HG03457 (cell line): ENCODE data around the gene ZNG1B.
"Not testable (repeated sequence)": the region's sequence is repeated elsewhere in the genome, so short reads cannot be mapped to it uniquely, and the experiment has no call there.

Experiments
- ATAC-seq: cut with Tn5 transposase; IDR thresholded peaks from one replicate; pipeline ENCODE4 v1.9.1; 2021; ENCODE audit warnings: moderate number of reproducible peaks; ENCODE audit not compliant: unreplicated experiment

Gene ZNG1B

DNA sequence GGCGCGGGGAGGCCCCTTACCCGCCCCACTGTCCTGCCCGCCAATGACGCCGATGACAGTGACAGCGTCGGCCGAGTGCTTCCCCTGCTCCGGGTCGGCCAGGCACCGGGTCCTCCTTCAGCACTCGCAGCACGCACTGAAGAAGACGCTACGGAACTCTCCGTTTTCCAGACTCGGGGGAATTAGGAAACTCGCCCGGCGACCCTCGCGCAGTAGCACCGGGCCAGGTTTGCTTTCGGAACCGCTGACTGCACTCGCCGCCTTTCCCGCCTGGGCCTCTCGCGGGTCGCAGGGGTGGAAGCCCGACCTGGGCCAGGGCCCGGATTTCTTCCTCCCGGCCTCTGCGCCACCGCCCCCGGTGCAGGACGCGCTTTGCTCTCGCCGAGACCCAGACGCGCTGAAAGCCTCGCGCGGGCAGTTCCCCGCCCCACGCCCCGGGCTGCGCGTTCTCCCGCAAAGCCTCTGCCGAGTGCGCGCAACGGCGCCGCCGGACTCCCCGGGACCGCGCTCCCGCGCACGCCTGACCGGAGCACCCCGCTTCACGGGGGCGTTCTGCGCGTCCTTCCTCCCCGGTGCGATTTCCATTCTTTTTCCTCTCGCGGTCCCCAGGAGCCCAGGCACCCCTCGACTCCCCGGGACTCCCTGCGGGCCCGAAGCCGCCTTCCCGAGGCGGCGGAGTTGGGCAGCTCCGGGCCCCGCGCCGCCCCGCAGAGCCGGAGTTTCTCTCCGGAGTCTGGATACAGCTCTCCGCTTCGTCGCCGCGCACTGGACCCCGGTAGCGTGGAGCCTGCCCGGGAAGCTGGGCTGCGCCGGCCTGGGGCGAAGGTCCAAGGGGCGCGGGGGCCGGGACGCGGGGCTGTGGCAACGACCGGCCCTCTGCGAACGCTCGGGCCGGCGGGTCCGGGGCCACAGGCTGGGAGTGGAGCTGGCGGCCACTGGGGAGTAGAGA, 65.9 kb downstream of the ZNG1B start:
- not testable (repeated sequence) for ATAC-seq

- not testable (repeated sequence) for ATAC-seq
Observed at GRCh38 chr2:113504081-113504480, 66.6 kb downstream of the ZNG1B start.

DNA sequence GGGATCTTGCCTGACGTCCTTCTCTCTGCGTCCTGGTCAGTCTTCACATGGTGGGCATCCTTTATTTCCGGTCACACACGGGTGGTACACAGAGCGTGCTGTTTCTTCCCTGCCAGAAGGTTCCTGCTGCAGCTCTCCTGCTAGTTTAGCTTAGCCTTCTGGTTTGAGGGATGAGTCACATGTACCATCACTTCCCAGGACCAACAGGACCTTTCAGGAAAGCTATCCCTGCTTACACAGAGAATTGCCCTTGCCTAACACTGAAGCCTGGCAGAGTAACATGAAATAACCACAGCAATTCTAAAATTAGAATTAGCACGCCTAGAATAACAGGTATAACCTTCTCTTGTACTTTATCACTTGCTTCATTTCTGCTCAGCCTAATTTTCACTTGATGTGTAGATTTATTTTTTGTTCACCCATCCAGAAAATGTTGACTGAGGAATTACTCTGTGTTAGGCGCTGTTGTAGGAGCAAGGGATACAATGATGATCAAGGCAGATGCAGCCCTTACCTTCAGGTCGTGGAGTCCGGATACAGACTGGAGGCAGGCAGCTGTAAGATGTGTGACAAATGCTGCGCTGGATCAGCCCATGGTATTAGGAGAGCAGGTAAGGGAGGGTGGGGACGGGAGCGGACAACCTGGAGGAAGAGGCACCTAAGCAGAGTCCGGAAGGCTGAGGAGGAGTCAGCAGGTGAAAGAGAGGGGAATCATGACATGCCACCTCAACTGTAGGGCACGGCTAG, 70.1 kb downstream of the ZNG1B start:
- not testable (repeated sequence) for ATAC-seq

DNA sequence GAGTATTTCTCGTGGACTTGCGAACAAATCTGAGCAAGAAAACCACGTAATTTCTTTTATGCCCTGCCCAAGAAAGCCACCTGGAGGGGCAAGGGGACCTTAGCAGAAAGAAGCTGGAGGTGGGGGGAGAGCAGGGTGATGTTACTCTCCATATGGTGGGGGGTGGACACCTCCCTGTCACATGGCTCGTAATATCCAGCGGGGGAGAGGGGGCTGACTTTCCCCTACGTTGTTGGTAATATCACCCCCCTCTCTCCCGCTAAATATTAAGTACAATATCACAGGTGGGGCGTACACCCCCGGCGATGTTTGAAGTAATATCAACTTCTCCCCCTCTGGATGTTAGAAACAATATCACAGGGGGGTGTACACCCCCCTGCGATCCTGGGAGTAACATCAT, 70.7 kb downstream of the ZNG1B start:
- ATAC-seq = not testable (repeated sequence)

- ATAC-seq = not testable (repeated sequence)
Observed at GRCh38 chr2:113510913-113511312, 73.4 kb downstream of the ZNG1B start.

- ATAC-seq = not testable (repeated sequence)
Observed at GRCh38 chr2:113511859-113512258, 74.4 kb downstream of the ZNG1B start.

GRCh38 chr2:113515457-113515856, 78.0 kb downstream of the ZNG1B start:
- ATAC-seq = not testable (repeated sequence)

DNA sequence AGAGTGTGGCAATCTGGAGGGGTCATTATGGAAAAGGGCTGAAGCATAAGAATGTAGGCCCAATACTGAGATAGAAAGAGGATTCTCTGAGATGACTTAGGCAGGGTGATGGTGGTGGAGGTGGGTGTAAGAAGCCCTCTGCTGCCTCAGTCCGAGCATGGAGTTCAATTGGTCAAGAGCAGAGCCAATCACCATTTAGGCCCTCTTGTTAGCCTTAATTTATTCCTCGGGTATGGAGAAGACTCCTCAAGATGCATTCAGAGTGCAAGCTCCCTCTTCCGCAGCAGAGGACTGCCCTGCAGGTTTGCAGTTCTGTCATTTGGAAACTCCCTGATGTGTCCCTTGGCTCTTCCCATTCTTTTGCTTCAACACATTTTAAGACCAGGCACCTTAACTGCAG, 78.5 kb downstream of the ZNG1B start:
- ATAC-seq = not testable (repeated sequence)

- ATAC-seq = not testable (repeated sequence)
Observed at GRCh38 chr2:113517025-113517424, 79.5 kb downstream of the ZNG1B start.

- not testable (repeated sequence) for ATAC-seq
Observed at GRCh38 chr2:113520837-113521236, 83.3 kb downstream of the ZNG1B start.

DNA sequence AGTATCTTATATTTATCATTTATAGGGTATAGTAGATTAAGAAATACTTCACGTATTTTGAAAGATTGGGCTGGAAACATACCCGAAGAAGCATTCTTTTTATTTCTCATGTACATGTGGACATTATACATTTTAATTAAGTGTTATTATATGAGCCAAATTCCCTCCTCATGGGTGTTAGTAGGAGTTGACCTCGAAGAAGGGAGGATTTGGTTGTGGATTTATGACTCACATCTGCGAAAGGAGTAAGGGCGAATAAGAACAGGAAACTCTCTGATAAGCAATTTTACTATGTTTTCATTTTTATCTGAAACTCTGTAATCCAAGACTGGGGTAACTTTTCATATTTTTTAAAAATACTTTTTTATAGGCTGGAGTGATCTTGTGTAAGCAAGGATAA, 84.0 kb downstream of the ZNG1B start:
- ATAC-seq = not testable (repeated sequence)

GRCh38 chr2:113524986-113525385, 87.5 kb downstream of the ZNG1B start:
- not testable (repeated sequence) for ATAC-seq

- ATAC-seq = not testable (repeated sequence)
Observed at GRCh38 chr2:113527350-113528045, 90.0 kb downstream of the ZNG1B start.

DNA sequence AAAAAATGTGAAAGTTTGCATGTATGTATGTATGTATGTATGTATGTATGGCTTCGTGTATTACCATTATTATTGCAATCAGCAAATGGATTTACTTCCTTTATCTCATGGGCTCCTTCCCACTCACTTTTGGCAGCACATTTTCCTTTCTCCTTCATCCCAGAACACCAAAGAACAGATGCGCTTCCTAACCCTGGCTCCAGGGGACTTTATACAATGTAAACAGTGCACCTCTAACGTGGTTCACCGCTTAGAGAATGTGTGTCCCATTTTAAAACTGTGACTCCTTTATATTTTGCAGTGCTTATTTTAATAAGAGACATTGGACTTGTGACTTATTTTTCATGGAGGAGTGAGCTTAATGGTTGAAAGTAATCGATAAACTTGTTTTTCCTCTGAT, 90.6 kb downstream of the ZNG1B start:
- ATAC-seq = not testable (repeated sequence)

DNA sequence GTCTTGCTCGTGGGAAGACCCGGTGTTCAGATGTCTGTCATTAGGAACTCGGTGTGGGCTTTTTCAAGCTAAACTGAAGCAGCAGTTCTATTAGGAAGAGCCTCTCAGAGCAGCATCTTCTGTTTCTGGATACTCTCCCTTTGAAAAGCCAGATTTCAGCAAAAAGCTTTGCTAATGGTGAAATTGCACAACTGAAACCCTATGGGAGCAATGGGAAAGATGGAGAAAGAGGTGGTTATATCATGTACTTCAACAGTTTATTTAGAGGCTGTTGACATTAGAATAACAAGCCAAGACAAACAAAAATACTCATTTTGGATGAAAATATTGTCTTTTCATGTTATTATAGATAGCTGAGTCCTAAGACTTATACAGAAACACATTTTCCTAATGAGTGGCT, 91.4 kb downstream of the ZNG1B start:
- ATAC-seq = not testable (repeated sequence)

- ATAC-seq = not testable (repeated sequence)
Observed at GRCh38 chr2:113532991-113533390, 95.5 kb downstream of the ZNG1B start.

- ATAC-seq = not testable (repeated sequence)
Observed at GRCh38 chr2:113536573-113536972, 99.1 kb downstream of the ZNG1B start.

DNA sequence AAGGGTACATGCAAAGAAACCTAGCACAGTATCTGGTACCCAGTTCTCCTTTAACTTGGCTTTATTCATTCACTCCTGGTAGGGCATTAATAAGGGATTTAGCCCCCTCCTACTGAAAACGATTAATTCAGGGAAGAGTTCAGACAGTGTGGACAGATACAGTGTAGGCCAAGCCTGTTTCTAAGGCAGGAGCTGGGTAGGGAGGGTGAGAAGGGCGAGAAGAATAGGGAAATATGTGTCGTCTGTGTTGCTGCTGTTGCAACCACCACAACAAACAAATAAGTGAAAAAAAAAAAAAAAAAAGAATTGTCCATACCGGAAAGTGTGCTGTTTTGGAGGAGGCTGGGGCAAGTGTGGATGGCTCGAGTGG, 103.3 kb downstream of the ZNG1B start:
- not testable (repeated sequence) for ATAC-seq

DNA sequence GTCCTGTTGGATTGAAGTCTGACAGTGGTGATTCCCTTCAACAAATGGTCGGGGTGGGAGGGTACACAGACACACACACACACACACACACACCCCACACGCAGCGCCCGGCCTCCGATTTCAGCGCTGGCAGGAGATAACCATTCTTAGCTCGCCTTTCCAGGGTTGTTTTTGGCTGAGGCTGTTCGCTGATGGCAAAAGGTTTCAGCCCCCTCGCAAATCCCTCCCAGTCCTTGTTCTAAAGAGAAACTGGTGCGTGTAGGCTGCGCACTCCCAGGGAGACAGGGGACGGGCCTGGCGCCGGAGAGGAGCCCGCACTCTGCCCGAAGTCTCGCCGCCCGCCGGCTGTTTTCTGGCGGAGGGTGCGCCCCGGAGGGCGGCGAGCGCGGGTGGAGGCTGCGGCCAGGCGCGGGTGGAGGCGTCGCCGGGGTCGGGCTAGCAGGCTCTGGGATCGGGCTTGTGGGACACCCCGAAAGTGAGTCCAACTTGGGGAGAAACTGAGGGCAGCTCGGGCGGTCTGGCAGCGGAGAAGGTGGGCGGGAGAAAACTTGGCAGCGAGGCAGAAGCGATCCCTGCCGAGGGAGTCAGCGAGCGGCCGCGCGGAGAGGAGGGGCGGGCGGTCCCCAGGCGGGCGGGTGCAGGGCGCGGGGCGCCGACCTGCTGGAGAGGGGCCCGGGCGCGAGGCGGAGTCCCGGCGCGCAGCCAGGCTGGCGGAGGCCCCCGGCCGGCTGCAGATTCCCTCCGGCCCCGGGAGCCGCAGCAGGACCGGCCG, 103.9 kb downstream of the ZNG1B start:
- ATAC-seq = not testable (repeated sequence)

DNA sequence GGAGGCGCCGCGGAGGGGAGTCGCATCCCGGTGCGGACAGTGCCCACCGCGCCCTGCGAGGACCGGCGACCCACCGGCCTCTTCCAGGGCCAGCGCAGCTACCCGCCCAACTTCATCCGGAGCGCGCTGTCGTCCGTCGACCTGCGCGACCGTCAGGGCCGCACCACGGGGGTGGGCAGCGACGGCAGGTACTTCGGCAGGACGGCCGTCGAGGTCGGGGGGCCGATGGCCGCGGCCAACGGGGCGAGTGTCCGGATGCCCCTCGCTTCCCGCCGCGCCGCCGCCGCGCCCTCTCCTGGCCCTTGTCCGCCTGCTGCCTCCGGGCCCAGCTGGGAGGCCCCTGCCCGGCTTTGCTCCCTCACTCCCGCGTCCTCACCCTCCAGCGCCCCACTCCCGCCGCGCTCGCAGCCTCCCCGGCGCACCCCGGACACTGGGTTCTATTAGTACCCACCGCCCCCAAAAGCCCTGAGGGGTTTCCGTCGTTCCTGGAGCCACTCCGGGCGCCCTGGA, 104.5 kb downstream of the ZNG1B start:
- not testable (repeated sequence) for ATAC-seq
